ENCODE results near the gene GNAS.

GNAS gene

DNA sequence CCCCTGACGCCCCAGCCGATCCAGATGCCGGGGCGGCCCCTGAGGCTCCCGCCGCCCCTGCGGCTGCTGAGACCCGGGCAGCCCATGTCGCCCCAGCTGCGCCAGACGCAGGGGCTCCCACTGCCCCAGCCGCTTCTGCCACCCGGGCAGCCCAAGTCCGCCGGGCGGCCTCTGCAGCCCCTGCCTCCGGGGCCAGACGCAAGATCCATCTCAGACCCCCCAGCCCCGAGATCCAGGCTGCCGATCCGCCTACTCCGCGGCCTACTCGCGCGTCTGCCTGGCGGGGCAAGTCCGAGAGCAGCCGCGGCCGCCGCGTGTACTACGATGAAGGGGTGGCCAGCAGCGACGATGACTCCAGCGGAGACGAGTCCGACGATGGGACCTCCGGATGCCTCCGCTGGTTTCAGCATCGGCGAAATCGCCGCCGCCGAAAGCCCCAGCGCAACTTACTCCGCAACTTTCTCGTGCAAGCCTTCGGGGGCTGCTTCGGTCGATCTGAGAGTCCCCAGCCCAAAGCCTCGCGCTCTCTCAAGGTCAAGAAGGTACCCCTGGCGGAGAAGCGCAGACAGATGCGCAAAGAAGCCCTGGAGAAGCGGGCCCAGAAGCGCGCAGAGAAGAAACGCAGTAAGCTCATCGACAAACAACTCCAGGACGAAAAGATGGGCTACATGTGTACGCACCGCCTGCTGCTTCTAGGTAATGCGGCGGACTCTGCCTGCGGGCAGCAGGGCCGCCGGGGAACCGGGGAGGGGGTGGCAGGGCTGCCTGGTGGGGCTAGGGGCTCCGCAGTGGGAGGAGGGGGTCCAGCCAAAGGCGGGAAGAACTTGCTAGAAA lies 2.3 kb downstream of the GNAS start:
- no peak for DNase-seq

DNA sequence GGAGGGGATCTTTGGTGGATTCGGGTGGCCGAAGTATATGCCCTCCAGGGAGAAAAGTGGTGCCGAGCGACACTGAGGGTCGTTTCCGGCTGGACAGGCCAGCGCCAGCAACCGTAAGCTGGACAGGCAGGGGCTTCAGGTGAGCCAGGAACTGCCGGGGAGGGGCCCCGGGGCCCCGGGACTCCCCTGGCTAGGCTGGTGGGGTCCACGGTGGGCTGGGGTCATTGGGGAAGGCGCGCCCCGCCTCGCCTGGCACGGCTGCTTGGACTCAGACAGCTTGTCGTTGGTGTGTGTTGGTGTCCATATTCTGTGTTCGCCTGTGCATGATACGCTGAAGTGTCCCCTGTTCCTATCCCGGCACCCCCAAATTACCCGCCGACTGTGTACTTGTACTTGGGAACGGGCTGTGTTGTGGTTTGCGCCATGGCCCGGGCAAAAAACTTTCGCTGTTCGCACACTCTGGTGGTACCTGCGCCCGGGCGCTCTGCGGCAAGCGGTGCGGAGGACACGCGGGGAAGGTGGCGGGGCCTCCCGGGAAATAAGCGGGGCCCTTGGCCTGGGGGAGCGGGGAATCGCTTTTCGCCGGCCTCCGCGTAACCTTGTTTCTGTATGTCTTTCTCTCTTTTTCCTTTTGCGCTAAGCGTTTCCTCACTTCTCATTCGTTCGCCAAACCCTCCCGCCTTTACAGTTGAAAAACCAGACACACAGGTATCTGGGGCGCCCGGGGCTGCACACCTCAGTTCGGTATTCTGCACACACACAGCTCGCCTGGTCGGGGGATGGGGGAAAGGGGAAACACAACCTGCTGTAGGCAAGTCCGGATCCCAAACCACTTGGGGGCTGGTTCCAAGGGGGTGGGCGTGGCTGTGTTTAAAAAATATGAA lies 3.2 kb downstream of the GNAS start:
- DNase-seq = no peak

DNA sequence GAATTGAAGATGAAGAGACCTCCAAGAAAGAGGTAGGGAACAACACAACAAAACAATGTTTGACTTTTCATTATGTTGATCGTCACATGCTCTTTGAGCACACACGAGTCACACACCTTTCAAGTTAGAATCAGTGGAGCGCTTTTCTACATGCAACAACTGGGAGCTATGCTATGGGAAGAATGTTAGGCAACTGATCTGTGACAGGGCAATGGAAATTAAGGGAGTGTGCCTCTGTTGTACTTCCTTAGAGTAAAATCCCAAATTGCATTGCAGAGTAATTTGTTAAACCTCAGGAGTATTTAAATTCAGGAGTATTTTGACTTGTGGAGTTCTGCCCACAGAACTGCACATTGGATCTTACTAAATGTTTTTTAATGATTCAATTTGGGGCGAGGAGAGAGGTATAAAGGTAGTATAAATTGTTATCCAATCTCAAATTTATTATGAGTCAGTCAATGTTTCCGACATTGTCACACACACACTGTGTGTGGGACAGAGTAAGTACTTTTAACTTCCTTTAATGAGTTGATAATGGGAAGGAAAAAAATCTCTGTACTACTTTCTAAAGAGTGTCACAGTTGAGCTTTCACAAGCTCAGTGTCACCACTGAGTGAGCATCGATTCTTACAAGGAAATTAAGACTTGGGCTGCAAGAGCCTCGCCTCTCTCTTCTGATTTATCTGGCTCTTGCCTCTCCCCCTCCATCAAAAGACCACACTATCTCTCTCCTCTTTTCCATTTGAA lies 10.7 kb downstream of the GNAS start:
- no peak for DNase-seq

DNA sequence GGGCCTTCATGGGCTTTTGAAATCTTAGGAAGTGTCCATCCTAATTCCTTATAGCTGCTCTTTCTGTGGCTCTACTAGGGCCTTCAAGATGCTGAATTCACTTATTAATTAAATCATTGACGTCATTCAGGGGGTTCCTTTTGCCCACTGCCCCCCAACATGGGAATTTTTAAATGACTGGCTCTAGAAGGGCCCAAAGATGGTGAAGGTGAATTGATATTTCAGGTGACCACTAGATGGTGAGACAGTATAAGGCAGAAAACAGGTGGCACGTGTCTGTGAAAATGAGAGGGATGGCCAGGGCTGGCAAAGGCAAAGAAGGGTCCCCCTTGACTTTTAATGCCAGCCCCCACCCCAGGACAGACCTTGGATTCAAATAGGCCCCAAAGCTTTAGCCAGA lies 11.8 kb downstream of the GNAS start:
- peak in 1 of 2 experiments; percentile 15 for DNase-seq

DNA sequence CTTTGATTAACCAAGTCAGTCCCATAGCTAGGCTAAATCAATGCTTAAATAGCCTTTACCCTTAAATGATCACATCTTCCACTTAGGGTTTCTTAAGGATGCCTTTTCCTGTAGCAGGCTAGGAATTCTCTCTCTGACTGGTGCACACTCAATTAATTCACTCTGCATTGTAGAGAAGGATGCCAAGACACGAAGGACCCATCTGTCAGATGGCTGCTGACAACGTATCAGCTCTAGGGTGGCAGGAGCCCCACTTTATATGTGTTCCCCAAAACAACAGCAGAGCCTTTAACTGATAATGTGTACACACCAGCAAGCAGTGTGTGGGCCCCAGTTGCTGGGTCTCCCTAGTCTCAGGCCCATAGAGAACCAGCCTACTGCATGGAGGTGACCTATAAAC lies 13.3 kb downstream of the GNAS start:
- no peak for DNase-seq

- no peak for DNase-seq
Measured at GRCh38 chr20:58867211-58867610, 14.7 kb downstream of the GNAS start.

- no peak for DNase-seq
Measured at GRCh38 chr20:58868795-58869194, 16.3 kb downstream of the GNAS start.

DNA sequence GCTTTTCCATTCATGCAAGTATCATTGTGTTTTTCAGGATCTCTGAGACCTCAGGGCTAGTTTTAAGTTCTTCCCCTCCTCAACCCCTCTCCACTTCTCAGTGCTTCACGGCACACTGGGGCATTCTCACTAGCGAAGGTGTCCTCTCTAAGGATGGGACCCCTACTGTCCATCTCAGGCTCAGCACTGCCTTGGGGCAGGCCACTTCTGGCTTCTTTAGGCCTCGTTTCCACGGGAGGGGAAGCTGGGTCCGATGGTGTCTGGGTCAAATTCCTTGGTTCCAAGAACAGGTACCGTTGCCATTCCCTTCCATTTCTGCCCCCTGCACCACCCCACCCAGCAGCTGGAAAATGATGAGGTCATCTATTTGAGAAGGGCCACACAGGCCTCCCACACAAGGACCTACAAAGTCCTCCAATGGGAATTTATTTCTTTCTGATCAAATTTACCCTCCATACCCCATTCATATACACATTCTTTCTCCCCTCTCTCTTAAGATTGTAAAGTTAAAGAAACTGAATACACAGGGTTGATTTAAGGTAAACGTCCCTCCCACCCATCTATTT lies 17.2 kb downstream of the GNAS start:
- no peak for DNase-seq

GRCh38 chr20:58870293-58871014 lies 17.9 kb downstream of the GNAS start:
- DNase-seq = peak; percentile 38 to 75

DNA sequence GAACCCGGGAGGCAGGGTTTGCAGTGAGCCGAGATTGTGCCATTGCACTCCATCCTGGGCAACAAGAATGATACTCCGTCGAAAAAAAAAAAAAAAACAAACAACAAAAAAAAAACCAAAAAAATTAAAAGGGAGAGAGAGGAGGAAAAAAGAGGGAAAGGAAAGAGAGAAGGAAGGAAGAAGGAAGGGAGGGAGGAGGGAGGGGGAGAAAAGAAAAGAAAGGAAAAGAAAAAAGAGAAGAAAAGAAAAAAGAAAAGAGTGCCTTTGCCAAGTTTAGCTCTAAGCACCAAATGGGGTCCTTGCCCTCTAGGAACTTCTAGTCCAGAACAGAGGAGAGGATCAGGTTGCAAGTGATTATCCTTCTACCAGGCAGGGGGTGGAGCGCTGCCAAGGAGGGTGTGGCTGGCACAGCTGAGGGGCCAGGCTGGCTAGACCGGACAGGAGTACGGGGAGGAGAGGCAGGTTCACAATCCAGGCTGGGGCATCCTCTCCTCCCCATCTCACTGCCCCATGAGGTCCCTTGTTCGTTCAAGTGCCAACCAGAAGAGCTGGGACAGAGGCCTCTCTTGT lies 19.1 kb downstream of the GNAS start:
- no peak for DNase-seq

DNA sequence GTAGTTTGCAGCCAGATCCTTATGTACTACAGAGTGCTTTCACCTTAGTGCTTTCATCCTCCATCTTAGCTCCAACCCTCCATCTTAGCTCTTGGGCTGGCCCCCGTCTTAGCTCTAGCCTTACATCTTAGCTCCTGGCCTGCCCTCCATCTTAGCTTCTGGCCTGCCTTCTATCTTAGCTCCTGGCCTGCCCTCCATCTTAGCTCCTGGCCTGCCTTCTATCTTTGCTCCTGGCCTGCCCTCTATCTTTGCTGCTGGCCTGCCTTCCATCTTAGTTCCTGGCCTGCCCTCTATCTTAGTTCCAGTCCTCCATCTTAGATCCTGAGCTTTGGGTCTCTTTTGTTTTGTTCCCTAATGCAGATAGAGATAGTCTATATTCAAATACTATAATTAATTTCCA lies 22.0 kb downstream of the GNAS start:
- no peak for DNase-seq

DNA sequence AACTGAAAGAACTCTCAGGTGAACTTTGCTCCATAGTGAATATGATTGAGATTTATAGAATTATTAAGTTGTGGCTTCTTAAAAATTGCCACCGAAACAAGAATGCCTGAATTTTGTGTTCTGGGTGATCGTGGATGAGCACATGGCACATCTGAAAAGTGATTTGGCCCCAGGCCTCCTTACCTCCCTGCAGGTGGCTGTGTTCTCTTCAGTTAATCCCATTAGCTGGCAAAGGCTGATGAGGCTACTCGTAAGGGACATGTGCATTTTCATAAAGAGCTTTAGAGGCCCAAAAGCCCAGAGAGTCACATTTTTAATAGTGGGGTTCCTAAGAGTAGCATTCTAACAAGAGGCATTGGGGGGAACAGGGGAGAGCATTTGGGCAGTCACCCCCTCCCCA lies 22.6 kb downstream of the GNAS start:
- no peak for DNase-seq

DNA sequence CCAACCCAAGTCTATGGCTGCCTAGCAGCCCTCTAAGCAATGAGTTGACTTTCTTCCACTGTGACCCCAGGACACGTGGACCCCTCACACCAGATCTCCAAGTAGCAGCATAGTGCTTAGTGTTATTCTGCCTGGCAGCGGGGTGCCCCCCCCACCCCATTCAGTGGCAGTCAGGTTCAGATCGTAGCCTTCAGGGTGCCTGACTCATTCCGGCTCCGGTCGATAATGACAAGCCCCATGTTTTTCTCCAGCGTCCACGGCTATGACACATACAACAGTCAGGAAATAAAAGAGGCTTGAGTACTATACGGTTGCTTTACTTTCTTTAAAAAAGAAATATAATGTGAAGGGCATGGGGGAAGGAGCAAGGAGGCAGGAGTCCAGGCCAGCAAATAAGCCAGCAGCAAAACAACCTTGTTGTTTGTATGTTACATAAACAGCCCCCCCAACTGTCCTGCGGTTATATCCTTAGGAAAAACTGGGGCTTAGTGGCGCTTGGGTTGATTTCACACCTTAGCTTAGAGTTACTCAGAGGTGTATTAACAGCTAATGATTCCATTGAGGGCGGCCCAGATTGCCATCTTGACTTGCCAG lies 23.1 kb downstream of the GNAS start:
- DNase-seq = no peak

GRCh38 chr20:58876437-58876836 lies 23.9 kb downstream of the GNAS start:
- DNase-seq = no peak

GRCh38 chr20:58877050-58877975 lies 24.8 kb downstream of the GNAS start:
- no peak for DNase-seq

- no peak for DNase-seq
Measured at GRCh38 chr20:58877976-58878360, 25.5 kb downstream of the GNAS start.

DNA sequence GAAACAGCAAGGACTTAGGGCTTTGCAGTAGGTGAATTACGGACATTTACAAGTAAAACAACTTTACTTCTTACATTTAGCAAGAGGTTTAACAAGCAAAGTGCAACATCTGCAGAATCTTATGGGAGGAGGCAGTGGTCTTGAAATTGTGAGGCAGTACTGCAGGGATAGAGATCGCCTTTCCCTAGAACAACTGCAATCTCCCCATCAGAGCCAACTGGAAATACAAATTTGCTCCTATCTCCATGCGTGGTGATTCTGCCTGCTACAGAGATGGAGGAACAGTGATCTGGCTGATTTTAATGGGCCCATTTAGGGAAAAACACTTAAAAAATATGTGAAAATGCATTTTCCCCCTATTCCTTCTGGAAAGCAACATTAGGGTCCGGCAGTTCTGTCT lies 25.9 kb downstream of the GNAS start:
- no peak for DNase-seq

DNA sequence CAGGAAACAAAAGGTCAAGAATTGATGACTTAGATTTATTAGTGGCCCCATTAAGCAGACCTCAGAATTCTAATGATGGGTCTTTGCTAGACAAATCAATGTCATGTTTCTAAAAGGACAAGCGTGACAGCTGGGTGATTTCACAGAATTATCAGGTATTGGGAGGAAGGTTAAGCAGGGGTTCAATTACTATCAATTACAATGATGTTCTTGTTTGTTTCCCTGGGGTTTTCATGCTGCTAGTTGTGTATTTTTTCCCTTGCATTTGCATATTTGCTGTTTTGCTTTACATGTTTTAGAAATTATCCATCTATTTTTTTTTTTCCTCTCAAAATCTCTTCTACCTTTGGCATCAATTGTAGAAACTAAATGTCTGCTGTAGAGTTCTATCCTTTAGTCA lies 27.9 kb downstream of the GNAS start:
- no peak for DNase-seq

DNA sequence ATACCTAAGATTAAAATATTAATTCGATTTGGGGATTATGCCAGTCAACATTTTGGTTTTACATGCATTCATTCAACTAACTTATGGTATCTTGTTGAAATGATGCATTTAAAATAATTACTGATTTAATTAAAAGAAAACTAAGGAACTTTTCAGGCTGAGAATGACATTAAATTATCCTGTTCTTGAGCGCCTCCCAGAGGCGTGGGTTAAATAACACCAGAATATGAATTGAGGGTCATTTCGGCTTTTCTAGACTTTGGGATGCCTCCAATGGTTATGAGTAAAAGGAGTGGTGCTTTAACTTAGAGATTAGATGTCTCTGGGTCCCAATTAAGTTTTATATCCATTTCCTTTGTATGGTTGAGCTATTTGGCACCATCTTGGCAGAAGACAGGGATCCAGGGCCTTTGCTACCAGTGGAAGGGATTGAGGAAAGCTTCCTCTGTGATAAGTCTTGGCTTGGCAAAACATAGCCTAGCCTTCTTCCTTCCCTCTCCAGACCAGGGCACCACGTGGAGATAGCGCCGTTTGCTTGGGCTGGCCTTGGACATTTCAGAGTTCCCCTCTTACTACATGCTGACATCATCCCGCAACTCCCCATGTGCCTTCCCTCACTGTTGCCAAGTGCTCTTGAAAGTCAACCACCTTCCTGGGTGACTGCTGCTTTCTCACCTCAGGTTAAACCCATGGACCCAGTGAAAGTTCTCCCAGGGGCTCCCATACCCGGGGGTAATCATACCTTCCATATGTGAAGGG lies 28.7 kb downstream of the GNAS start:
- DNase-seq = no peak

GRCh38 chr20:58882704-58883089 lies 30.2 kb downstream of the GNAS start:
- DNase-seq = no peak
